Measurements from ENCODE around the gene TMEM231. TPM values are rescaled to one million over a fixed set of nuclear protein-coding genes. Genes with fewer than 3 reads are reported as not detected.

Gene TMEM231
- total and polyA plus RNA-seq, 2 of the 8 experiments (the other 6 are each of a cell fraction or from before 2014, with no cell fraction given) = 8.3 to 26.7 TPM

GRCh38 chr16:75578725-75579124 lies 22.7 kb upstream of the TMEM231 start:
- Histone ChIP-seq H2BK12ac (ENCODE audit: low read depth, low read length) (no peak overlapping the region), H3K14ac (ENCODE audit: insufficient read length) (no peak overlapping the region), H3K23ac (ENCODE audit: insufficient read length) (no peak overlapping the region), H3K4me2 (ENCODE audit: insufficient read depth in 1 of 2, low read depth in 2 of 2, low read length in 2 of 2) (no peak overlapping the region), H3K27me3 (replicated peaks in 1 of 4; ENCODE audit: control insufficient read depth in 3 of 4, extremely low read depth in 1 of 4, insufficient read depth in 3 of 4, low read length in 3 of 4) (no peaks in the 10 kb centered on the region), H4K5ac (ENCODE audit: insufficient read length, low read depth, low read length) (no peak overlapping the region), H2BK120ac (replicated peaks; ENCODE audit: low read depth, low read length) (no peak overlapping the region), H3K4me1 (replicated peaks in 1 of 4; ENCODE audit: control insufficient read depth in 3 of 4, insufficient read depth in 4 of 4, low read length in 3 of 4) (peaks cover 0 to 12% (median 2%) of the 10 kb centered on the region in 4 experiments; a peak in 3 of 7 replicates), H3K4ac (replicated peaks; ENCODE audit: insufficient read length, low read depth, low read length) (no peak overlapping the region), H3K27ac (ENCODE audit: low read depth, low read length) (no peak overlapping the region), H2BK20ac (ENCODE audit: low read length) (no peak overlapping the region), H2AK5ac (ENCODE audit: low read depth, low read length) (no peak overlapping the region), H2AFZ (ENCODE audit: low read length) (no peak overlapping the region), H4K8ac (ENCODE audit: extremely low read depth, insufficient read depth, low read length) (no peak overlapping the region), H3K79me1 (ENCODE audit: low read depth, low read length) (peaks cover 3% of the 10 kb centered on the region; the same call in 1 of the 2 replicates), H2BK5ac (ENCODE audit: low read depth, low read length) (no peak overlapping the region), H3K79me2 (ENCODE audit: control insufficient read depth in 1 of 2, insufficient read depth in 2 of 2, low read length in 2 of 2) (no peaks in the 10 kb centered on the region), H3K4me3 (ENCODE audit: extremely low read depth in 1 of 4, insufficient read depth in 2 of 4, low read depth in 3 of 4, low read length in 4 of 4) (no peak overlapping the region), H3K9me3 (ENCODE audit: insufficient read depth in 2 of 2, low read depth in 1 of 2, low read length in 1 of 2) (no peaks in the 10 kb centered on the region), H3K9ac (replicated peaks in 1 of 4; ENCODE audit: extremely low read depth in 1 of 4, low read depth in 3 of 4, low read length in 3 of 4) (no peak overlapping the region), H4K20me1 (replicated peaks in 1 of 2; ENCODE audit: control insufficient read depth in 1 of 2, insufficient read depth in 2 of 2, low read length in 2 of 2) (peaks cover 0 to 3% of the 10 kb centered on the region in 2 experiments), H3K56ac (replicated peaks; ENCODE audit: insufficient read length, low read depth, low read length) (no peak overlapping the region), H4K91ac (replicated peaks; ENCODE audit: insufficient read length, low read length) (no peak overlapping the region), H2BK15ac (ENCODE audit: low read length) (no peak overlapping the region), H3K18ac (ENCODE audit: extremely low read depth, low read length) (no peak overlapping the region), H3K36me3 (ENCODE audit: control insufficient read depth in 2 of 4, insufficient read depth in 4 of 4, low read length in 3 of 4) (peaks cover 2 to 33% (median 20%) of the 10 kb centered on the region in 4 experiments; a peak in 6 of 8 replicates), H3K23me2 (ENCODE audit: low read depth, low read length) (no peaks in the 10 kb centered on the region)
- DNase-seq (ENCODE audit: low read depth in 1 of 2, low spot score in 2 of 2) (no peak), FAIRE-seq (no peak)
- ChIA-PET POLR2A (ENCODE audit: partially characterized antibody) (interaction anchor here (1.4 kb wide), 2 partner anchors 13 to 15 kb away, joined by 3 to 4 read pairs; no protein-coding TSS in a partner anchor), CTCF (ENCODE audit: partially characterized antibody) (interaction anchor here (1.2 to 1.3 kb wide), 2 partner anchors 10 to 114 kb away, joined by 3 read pairs; partner anchors contain the start of gene TMEM170A)
- TF ChIP-seq CREB1 (IDR thresholded peaks at IDR 0.05) = no peak
- TF ChIP-seq TAF1 (IDR thresholded peaks at IDR 0.05; ENCODE audit: low read depth, low read length) = no peak
- no peak for TF ChIP-seq ZNF274 (IDR thresholded peaks at IDR 0.05; ENCODE audit: borderline replicate concordance, extremely low read depth, low read length)
- no peak for TF ChIP-seq CBX8 (IDR thresholded peaks at IDR 0.05; ENCODE audit: borderline replicate concordance, low read depth, low read length)
- no peak for TF ChIP-seq POU5F1 (IDR thresholded peaks at IDR 0.05; ENCODE audit: low read depth, low read length)
- TF ChIP-seq HDAC2 (IDR thresholded peaks at IDR 0.05; ENCODE audit: borderline replicate concordance in 1 of 2, low read depth in 2 of 2, low read length in 2 of 2) = no peak
- no peak for TF ChIP-seq GABPA (IDR thresholded peaks at IDR 0.05; ENCODE audit: borderline replicate concordance, insufficient read depth, low read length)
- 91% methylated on average over 2 of the region's 2 CpGs; no CpG with 5 or more reads in 1 of the 2 experiments for WGBS, 2 experiments (ENCODE audit: extremely low coverage in 1 of 2, insufficient coverage in 1 of 2, insufficient read length in 1 of 2, insufficient replicate concordance in 2 of 2, low coverage in 1 of 2, low lambda C conversion rate in 2 of 2, missing lambda C conversion rate in 1 of 2)
